ENCODE measurements around the gene ASS1.

DNA sequence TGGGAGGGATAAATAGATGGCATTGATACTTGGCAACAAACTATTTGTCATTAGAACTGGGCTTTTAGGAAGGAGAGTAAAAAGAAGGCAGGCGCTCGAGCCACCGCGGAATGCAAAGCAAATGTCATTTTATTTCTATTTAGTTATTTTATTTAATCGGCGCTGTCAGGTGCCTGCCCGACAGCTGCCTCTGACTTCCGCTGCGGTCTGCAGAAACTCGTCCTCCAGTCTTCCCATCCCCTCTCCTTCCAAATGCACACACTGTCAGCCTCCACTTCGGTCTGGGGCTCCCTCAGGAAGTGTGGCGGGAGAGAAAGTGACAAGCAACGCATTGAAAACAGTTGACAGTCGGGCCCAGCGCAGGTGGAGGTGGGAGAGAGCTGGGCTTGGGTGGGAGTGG is 29.3 kb downstream of the ASS1 start:
- TF ChIP-seq, protein P1, sequence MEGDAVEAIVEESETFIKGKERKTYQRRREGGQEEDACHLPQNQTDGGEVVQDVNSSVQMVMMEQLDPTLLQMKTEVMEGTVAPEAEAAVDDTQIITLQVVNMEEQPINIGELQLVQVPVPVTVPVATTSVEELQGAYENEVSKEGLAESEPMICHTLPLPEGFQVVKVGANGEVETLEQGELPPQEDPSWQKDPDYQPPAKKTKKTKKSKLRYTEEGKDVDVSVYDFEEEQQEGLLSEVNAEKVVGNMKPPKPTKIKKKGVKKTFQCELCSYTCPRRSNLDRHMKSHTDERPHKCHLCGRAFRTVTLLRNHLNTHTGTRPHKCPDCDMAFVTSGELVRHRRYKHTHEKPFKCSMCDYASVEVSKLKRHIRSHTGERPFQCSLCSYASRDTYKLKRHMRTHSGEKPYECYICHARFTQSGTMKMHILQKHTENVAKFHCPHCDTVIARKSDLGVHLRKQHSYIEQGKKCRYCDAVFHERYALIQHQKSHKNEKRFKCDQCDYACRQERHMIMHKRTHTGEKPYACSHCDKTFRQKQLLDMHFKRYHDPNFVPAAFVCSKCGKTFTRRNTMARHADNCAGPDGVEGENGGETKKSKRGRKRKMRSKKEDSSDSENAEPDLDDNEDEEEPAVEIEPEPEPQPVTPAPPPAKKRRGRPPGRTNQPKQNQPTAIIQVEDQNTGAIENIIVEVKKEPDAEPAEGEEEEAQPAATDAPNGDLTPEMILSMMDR (IDR thresholded peaks at IDR 0.05; ENCODE audit: low read length), result no peak
- TF ChIP-seq EZH2 (optimal IDR thresholded peaks at IDR 0.05; ENCODE audit: low read depth, low read length) (no peak), EZH2phosphoT487 (IDR thresholded peaks at IDR 0.05; ENCODE audit: low read length) (no peak)

All from MM.1S (cell line).